ENCODE measurements around the gene ZNF416. TPM values are rescaled to one million over a fixed set of nuclear protein-coding genes. Genes with fewer than 3 reads are reported as not detected.

Gene ZNF416
- total and polyA plus RNA-seq, 11 donors = 1.8 to 7.3 (median 4.6) TPM

DNA sequence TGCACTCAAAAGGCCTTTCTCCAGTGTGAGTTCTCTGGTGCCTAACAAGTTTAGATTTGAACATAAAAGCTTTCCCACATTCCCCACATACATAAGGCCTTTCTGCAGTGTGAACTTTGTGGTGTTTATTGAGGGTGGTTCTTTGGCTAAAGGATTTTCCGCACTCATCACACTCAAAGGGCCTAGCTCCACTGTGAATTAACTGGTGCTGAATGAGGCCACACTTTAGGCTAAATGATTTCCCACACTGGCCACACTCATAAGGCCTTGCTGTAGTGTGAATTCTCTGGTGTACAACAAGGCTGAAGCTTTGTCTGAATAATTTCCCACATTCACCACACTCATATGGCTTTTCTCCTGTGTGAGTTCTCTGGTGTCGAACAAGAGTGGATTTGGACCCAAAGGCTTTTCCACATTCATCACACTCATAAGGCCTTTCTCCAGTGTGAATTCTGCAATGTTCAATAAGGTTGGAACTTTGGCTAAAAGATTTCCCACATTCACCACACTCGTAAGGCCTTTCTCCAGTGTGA, 6.2 kb downstream of the ZNF416 start:
- no peak for DNase-seq
- Histone ChIP-seq H3K27me3 (no peaks in the 10 kb centered on the region), H3K9me3 (peaks cover 8 to 100% (median 77%) of the 10 kb centered on the region in 12 donors), H3K27ac (no peak overlapping the region), H3K4me1 (peaks cover 0 to 5% (median 2%) of the 10 kb centered on the region in 12 donors), H3K4me3 (no peak overlapping the region), H3K36me3 (peaks cover 18 to 62% (median 49%) of the 10 kb centered on the region in 9 donors)
- no peak for TF ChIP-seq CTCF (IDR thresholded peaks at IDR 0.05)
- no peak for TF ChIP-seq POLR2A (IDR thresholded peaks at IDR 0.05)
- ATAC-seq = no peak
- intact Hi-C loops (cut with DNase I) = no loop called here
- 97 to 98% (median 98%) methylated on average over 3 of the region's 3 CpGs for WGBS, 4 donors

DNA sequence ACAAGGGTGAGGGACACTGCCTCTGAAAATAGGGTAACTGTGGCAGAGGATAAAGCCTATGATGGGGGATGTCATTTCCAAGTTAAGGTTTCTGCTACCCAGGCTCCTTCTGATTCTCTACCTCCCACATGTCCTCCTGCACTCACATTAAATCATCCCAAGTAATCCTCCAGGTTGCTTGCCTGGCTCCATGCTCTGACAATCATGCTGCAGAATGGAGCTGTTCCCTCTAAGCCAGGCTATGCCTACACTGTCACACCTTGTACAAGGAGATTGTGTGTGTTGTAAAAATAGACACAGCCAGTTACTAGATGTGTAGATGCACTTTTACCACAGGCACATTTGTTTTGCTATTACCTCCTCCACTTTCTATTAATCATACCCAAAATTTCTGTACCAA, 8.0 kb downstream of the ZNF416 start:
- Histone ChIP-seq H3K27ac (no peak overlapping the region), H3K36me3 (peaks cover 17 to 48% (median 41%) of the 10 kb centered on the region in 9 donors), H3K4me1 (no peaks in the 10 kb centered on the region), H3K4me3 (no peak overlapping the region), H3K9me3 (peaks cover 12 to 100% (median 90%) of the 10 kb centered on the region in 12 donors), H3K27me3 (no peaks in the 10 kb centered on the region)
- TF ChIP-seq CTCF (IDR thresholded peaks at IDR 0.05) (no peak), POLR2A (IDR thresholded peaks at IDR 0.05) (no peak)
- intact Hi-C loops (cut with DNase I) = no loop called here
- DNase-seq = no peak
- no peak for ATAC-seq

GRCh38 chr19:57566396-57567265, 12.1 kb downstream of the ZNF416 start:
- WGBS, 4 donors = 50 to 65% (median 60%) methylated on average over 7 of the region's 7 CpGs
- Histone ChIP-seq H3K27ac (no peak overlapping the region), H3K27me3 (no peaks in the 10 kb centered on the region), H3K4me1 (no peaks in the 10 kb centered on the region), H3K36me3 (peaks cover 0 to 7% (median 0%) of the 10 kb centered on the region in 9 donors), H3K4me3 (no peak overlapping the region), H3K9me3 (peaks cover 3 to 100% (median 72%) of the 10 kb centered on the region in 12 donors)
- intact Hi-C loops (cut with DNase I) = no loop called here
- TF ChIP-seq CTCF (IDR thresholded peaks at IDR 0.05) = no peak
- TF ChIP-seq POLR2A (IDR thresholded peaks at IDR 0.05) = no peak
- DNase-seq = no peak
- no peak for ATAC-seq

DNA sequence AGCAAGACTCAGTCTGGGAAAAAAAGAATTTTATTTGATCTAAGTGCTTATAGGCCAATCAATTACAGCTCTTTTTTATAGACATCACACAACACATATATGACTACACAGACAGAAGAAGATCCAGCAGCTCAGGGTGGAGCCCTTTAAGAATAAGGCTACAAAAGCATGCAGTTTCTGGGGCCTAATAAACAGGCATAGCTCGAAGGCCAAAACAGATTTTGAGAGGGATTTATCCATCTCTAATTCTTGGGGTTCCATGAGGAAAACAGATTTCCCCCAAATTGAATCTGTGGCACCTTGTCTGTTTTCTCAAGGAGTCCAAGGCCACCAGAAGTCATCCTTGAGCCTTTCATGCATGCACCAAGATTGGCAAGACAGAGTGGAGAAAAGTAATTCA, 15.2 kb downstream of the ZNF416 start:
- Histone ChIP-seq H3K4me1 (peaks cover 0 to 19% (median 6%) of the 10 kb centered on the region in 12 donors), H3K36me3 (no peaks in the 10 kb centered on the region), H3K9me3 (peaks cover 2 to 74% (median 45%) of the 10 kb centered on the region in 12 donors), H3K27me3 (no peaks in the 10 kb centered on the region), H3K4me3 (no peak overlapping the region), H3K27ac (no peak overlapping the region)
- TF ChIP-seq POLR2A (IDR thresholded peaks at IDR 0.05) (no peak), CTCF (IDR thresholded peaks at IDR 0.05) (no peak)
- intact Hi-C loops (cut with DNase I) = no loop called here
- DNase-seq = no peak
- WGBS, 4 donors = 36 to 63% (median 48%) methylated on average over 1 of the region's 1 CpG
- ATAC-seq = no peak
